Activated naive CD4-positive, alpha-beta T cell treated with anti-CD3 and anti-CD28 coated beads for 36 hours (primary cell): ENCODE results near the gene PRCC. TPM values are rescaled to one million over a fixed set of nuclear protein-coding genes. Genes with fewer than 3 reads are reported as not detected.

Source experiments
- CTCF ChIA-PET: fragments of 350-600 bp; sonication (Branson Sonifier 250); formaldehyde crosslinking; loops from one replicate; lab custom pipeline; 2021; ENCODE audit warnings: antibody characterized with exemption; lab: Charles Lee
- DNase-seq: peaks from one replicate; pipeline ENCODE4 v3.0.0-alpha.2; 2020
- H3K27ac Mint-ChIP-seq: one replicate; pipeline ENCODE4 v1.8.0; 2021; ENCODE audit warnings: mild to moderate bottlenecking, mixed read lengths
- H3K27me3 Mint-ChIP-seq: one replicate; pipeline ENCODE4 v1.8.0; 2021; ENCODE audit warnings: low read depth, mixed read lengths
- H3K36me3 Mint-ChIP-seq: one replicate; pipeline ENCODE4 v1.8.0; 2021; ENCODE audit warnings: low read depth, mixed read lengths
- H3K4me1 Mint-ChIP-seq: one replicate; pipeline ENCODE4 v1.8.0; 2021; ENCODE audit warnings: low read depth, mixed read lengths
- H3K4me3 Mint-ChIP-seq: one replicate; pipeline ENCODE4 v1.8.0; 2021; ENCODE audit warnings: mild to moderate bottlenecking, moderate library complexity, mixed read lengths
- H3K9me3 Mint-ChIP-seq: one replicate; pipeline ENCODE4 v1.8.0; 2021; ENCODE audit warnings: mixed read lengths
- intact Hi-C: fragments of 100-400 bp; cut with micrococcal nuclease; formaldehyde crosslinking; loops from one replicate; pipeline ENCODE4 v1.15.1; 2023
- total RNA-seq, 2 experiments: library from RNA; stranded (reverse); gene quantifications; one replicate each; pipeline ENCODE4 v1.2.3, GENCODE V29; 2021

PRCC gene
- total RNA-seq, 2 experiments from 2014 or later = 55.2 to 55.8 TPM

GRCh38 chr1:156840186-156840897 is 73.0 kb downstream of the PRCC start:
- H3K27me3 Mint-ChIP-seq = peaks cover 46% of the 10 kb centered on the region
- peaks cover 27% of the 10 kb centered on the region for H3K4me1 Mint-ChIP-seq
- CTCF ChIA-PET = interaction anchor here (0.9 to 7.6 kb wide), 3 partner anchors 16 to 86 kb away, joined by 3 to 133 read pairs (median 40); partner anchors contain the start of genes INSRR and NTRK1
- no peak for DNase-seq
- H3K4me3 Mint-ChIP-seq = no peak overlapping the region
- H3K9me3 Mint-ChIP-seq = no peaks in the 10 kb centered on the region
- intact Hi-C loops = no loop called here
- H3K36me3 Mint-ChIP-seq = no peaks in the 10 kb centered on the region
- H3K27ac Mint-ChIP-seq = no peak overlapping the region

DNA sequence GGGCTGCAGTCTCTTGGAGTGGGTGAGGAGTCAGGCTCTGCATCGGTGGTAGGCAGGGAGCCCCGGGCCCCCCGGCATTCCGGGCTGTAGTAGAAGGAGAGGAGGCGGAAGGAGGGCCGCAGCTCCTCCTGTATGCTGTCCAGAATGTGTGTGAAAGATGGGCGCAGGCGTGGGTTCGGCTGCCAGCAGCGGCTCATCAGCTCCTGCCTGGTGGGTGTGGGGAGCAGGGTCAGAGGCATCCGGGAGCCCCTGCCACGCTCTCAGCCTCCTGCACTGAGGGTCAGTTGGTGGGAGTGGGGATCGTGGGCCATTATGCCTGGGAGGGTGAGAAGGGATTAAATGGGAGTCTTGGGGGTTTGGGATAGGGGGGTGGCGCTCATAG is 73.6 kb downstream of the PRCC start:
- H3K27me3 Mint-ChIP-seq = peaks cover 50% of the 10 kb centered on the region
- no peaks in the 10 kb centered on the region for H3K9me3 Mint-ChIP-seq
- CTCF ChIA-PET = interaction anchor here (4.0 to 7.6 kb wide), 2 partner anchors 17 to 19 kb away, joined by 40 to 133 read pairs; partner anchors contain the start of genes INSRR and NTRK1
- no peak overlapping the region for H3K4me3 Mint-ChIP-seq
- intact Hi-C loops = no loop called here
- H3K36me3 Mint-ChIP-seq = no peaks in the 10 kb centered on the region
- no peak overlapping the region for H3K27ac Mint-ChIP-seq
- H3K4me1 Mint-ChIP-seq = peaks cover 25% of the 10 kb centered on the region
- DNase-seq = no peak

DNA sequence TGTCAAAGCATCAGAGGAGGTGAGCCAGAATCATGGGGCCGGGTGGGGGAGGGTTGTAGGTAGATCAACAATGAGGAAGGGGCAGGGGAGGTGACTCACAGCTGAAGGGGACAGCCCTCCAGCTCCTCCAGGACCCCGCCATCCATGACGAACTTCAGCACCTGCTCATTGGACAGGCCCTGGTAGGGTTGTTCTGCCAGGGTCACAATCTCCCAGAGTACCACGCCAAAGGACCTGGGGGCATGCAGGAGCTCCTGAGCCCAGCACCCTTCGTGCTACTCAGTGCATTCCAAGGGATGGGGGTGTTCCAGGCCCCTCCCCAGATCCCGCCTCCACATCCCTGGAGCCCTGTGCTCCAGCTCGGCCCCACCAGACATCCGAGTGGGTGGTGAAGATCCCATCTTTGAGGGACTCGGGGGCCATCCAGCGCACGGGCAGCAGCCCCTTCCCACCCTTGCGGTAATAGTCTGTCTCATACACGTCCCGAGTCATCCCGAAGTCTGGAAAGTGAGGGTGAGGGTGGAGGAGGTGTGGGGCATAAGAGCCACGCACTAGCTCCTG is 74.0 kb downstream of the PRCC start:
- intact Hi-C loops = no loop called here
- H3K9me3 Mint-ChIP-seq = no peaks in the 10 kb centered on the region
- H3K27ac Mint-ChIP-seq = no peak overlapping the region
- no peak for DNase-seq
- peaks cover 55% of the 10 kb centered on the region for H3K27me3 Mint-ChIP-seq
- H3K4me1 Mint-ChIP-seq = peaks cover 20% of the 10 kb centered on the region
- H3K36me3 Mint-ChIP-seq = no peaks in the 10 kb centered on the region
- no peak overlapping the region for H3K4me3 Mint-ChIP-seq
- CTCF ChIA-PET = interaction anchor here (7.6 kb wide), 1 partner anchor 18 kb away, joined by 133 read pairs; the partner anchor contains the start of genes INSRR and NTRK1

- Mint-ChIP-seq H3K9me3 (no peaks in the 10 kb centered on the region), H3K27ac (no peak overlapping the region), H3K4me1 (peaks cover 13% of the 10 kb centered on the region), H3K36me3 (no peaks in the 10 kb centered on the region), H3K27me3 (peaks cover 69% of the 10 kb centered on the region), H3K4me3 (no peak overlapping the region)
- CTCF ChIA-PET = no interaction called here
- DNase-seq = no peak
- intact Hi-C loops = no loop called here
These were observed 75.4 kb downstream of the PRCC start for GRCh38 chr1:156842618-156843300.

DNA sequence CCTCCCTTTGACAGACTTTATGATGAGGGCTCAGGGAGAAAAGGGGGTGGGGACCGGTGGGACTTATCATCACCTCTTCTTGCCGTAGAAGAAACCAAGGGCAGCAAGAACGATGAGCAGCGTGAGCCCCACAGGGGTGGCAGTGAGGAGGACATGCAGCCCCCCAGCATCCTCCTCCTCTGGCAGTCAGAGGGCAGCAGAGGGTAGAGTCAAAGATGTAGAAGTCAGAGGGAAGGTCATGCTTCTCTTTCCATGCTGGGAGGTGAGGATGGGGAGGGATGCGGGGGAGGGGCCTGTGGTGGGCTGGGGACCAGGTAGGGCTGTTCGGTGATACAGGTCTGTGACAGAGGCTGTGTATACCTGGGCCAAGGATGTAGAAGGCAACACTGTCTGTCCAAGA is 76.8 kb downstream of the PRCC start:
- intact Hi-C loops = no loop called here
- no peaks in the 10 kb centered on the region for H3K9me3 Mint-ChIP-seq
- H3K27me3 Mint-ChIP-seq = peaks cover 77% of the 10 kb centered on the region
- H3K4me1 Mint-ChIP-seq = peaks cover 21% of the 10 kb centered on the region
- no peak for DNase-seq
- no peak overlapping the region for H3K27ac Mint-ChIP-seq
- CTCF ChIA-PET = interaction anchor here (1.3 kb wide), 1 partner anchor 16 kb away, joined by 6 read pairs; the partner anchor contains the start of genes INSRR and NTRK1
- H3K4me3 Mint-ChIP-seq = no peak overlapping the region
- H3K36me3 Mint-ChIP-seq = no peaks in the 10 kb centered on the region

DNA sequence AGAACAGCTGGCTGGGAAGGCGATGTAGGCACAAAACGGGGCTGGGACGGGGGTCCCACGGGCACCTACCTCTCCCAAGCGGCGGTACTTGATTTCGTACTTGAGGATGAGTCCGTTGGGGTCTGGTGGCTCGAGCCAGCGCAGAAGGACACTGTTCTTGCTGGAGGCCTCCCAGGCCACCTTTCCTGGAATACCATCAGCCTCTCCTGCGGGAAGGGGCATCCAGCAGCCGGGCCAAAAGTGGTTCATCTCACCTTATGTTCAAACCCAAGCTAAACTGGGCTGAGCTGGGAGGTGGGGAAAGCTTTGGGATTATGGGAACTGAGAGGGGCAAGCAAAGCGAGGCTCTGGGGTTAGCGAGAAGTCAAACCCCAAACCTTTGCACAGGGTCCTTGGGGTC is 77.3 kb downstream of the PRCC start:
- Mint-ChIP-seq H3K36me3 (no peaks in the 10 kb centered on the region), H3K4me1 (peaks cover 22% of the 10 kb centered on the region), H3K9me3 (no peaks in the 10 kb centered on the region), H3K4me3 (no peak overlapping the region), H3K27me3 (peaks cover 77% of the 10 kb centered on the region), H3K27ac (no peak overlapping the region)
- DNase-seq = no peak
- CTCF ChIA-PET = interaction anchor here (1.3 kb wide), 1 partner anchor 15 kb away, joined by 6 read pairs; the partner anchor contains the start of genes INSRR and NTRK1
- intact Hi-C loops = no loop called here

GRCh38 chr1:156845055-156845952 is 78.0 kb downstream of the PRCC start:
- DNase-seq = peak; percentile 37
- peaks cover 22% of the 10 kb centered on the region for H3K4me1 Mint-ChIP-seq
- peak overlapping the region; percentile 34 for H3K4me3 Mint-ChIP-seq
- CTCF ChIA-PET = interaction anchor here (1.3 to 4.3 kb wide), 3 partner anchors 7 to 23 kb away, joined by 3 to 33 read pairs (median 6); partner anchors contain the start of genes INSRR and NTRK1
- peaks cover 75% of the 10 kb centered on the region for H3K27me3 Mint-ChIP-seq
- intact Hi-C loops = no loop called here
- no peak overlapping the region for H3K27ac Mint-ChIP-seq
- H3K36me3 Mint-ChIP-seq = no peaks in the 10 kb centered on the region
- H3K9me3 Mint-ChIP-seq = no peaks in the 10 kb centered on the region

DNA sequence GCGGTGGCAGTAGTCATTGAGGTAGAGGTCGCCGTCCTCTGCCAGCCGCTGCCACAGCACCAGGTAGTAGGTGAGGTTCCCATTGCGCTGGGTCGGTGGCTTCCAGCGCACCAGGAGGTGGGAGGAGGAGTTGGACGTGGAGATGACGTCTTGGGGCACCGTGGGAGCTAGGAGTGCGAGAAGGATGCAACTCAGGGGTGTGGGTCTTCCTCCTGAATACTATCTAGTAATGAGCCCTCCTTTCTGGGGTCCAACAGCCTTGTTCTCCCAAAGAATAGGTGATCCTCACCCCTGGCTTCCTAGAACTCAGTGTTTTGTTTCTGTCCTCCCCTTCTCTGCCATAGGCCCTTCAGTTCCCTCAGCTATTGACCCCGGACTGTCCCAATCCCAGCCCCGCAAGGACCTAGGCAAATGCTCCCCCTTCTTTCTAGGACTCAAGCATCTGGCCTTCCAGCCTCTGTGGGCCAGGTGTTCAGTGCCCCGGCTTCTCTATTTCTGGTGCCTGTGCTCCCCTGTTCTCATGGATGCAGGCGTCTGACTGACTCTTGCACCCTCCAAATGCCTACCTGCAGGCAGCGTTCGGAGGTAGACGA is 78.7 kb downstream of the PRCC start:
- CTCF ChIA-PET = interaction anchor here (0.6 to 4.3 kb wide), 4 partner anchors 8 to 120 kb away, joined by 3 to 33 read pairs (median 7); partner anchors contain the start of genes INSRR and NTRK1
- intact Hi-C loops = no loop called here
- Mint-ChIP-seq H3K27me3 (peaks cover 69% of the 10 kb centered on the region), H3K27ac (no peak overlapping the region), H3K4me3 (no peak overlapping the region), H3K9me3 (no peaks in the 10 kb centered on the region), H3K36me3 (no peaks in the 10 kb centered on the region), H3K4me1 (peaks cover 22% of the 10 kb centered on the region)
- DNase-seq = no peak

GRCh38 chr1:156846643-156847042 is 79.3 kb downstream of the PRCC start:
- CTCF ChIA-PET = interaction anchor here (0.6 to 4.3 kb wide), 5 partner anchors 9 to 120 kb away, joined by 3 to 33 read pairs (median 3); partner anchors contain the start of genes INSRR and NTRK1
- Mint-ChIP-seq H3K4me1 (peaks cover 22% of the 10 kb centered on the region), H3K36me3 (no peaks in the 10 kb centered on the region), H3K27me3 (peaks cover 65% of the 10 kb centered on the region), H3K27ac (no peak overlapping the region), H3K4me3 (no peak overlapping the region), H3K9me3 (no peaks in the 10 kb centered on the region)
- intact Hi-C loops = no loop called here
- no peak for DNase-seq

- Mint-ChIP-seq H3K27me3 (peaks cover 53% of the 10 kb centered on the region), H3K4me1 (peaks cover 22% of the 10 kb centered on the region), H3K27ac (no peak overlapping the region), H3K36me3 (no peaks in the 10 kb centered on the region), H3K4me3 (no peak overlapping the region), H3K9me3 (no peaks in the 10 kb centered on the region)
- no peak for DNase-seq
- CTCF ChIA-PET = interaction anchor here (0.6 to 4.3 kb wide), 6 partner anchors 10 to 79 kb away, joined by 3 to 33 read pairs (median 4); partner anchors contain the start of genes INSRR and NTRK1
- intact Hi-C loops = loop anchor here (1.0 kb wide), 1 partner anchor 12 kb away; the partner anchor contains the start of gene NTRK1
These were observed 80.5 kb downstream of the PRCC start for GRCh38 chr1:156847591-156848460.
